BLaER1 treated with 17β-estradiol and CSF1 and Interleukin-3, amounts not matched to agents 10 nM and 100 nM (cell line): ENCODE results near the gene CHST7.

ENCODE experiments used
- H3K27ac ChIP-seq, 11 experiments: shearing (Covaris generic); formaldehyde crosslinking; 2 replicates each; pipeline ENCODE4 v1.8.1; 2022
- H3K27me3 ChIP-seq, 11 experiments: shearing (Covaris generic); formaldehyde crosslinking; 2 replicates each; pipeline ENCODE4 v1.8.1; 2022
- H3K36me3 ChIP-seq, 11 experiments: shearing (Covaris generic); formaldehyde crosslinking; 2 replicates each; pipeline ENCODE4 v1.8.1; 2022
- H3K4me1 ChIP-seq, 10 experiments: shearing (Covaris generic); formaldehyde crosslinking; 2 replicates each; pipeline ENCODE4 v1.8.1; 2022
- H3K4me2 ChIP-seq, 11 experiments: shearing (Covaris generic); formaldehyde crosslinking; 2 replicates each; pipeline ENCODE4 v1.8.1; 2022
- H3K4me3 ChIP-seq, 10 experiments: shearing (Covaris generic); formaldehyde crosslinking; 2 replicates each; pipeline ENCODE4 v1.8.1; 2022
- H3K9ac ChIP-seq, 11 experiments: shearing (Covaris generic); formaldehyde crosslinking; 2 replicates each; pipeline ENCODE4 v1.8.1; 2022
- H3K9me3 ChIP-seq, 11 experiments: shearing (Covaris generic); formaldehyde crosslinking; replicated peaks in 1 of 11; 2 replicates each; pipeline ENCODE4 v1.8.1; 2022
- H4K20me1 ChIP-seq, 11 experiments: shearing (Covaris generic); formaldehyde crosslinking; 2 replicates each; pipeline ENCODE4 v1.8.1; 2022
- Cebpa-rat ChIP-seq, 11 experiments: shearing (Covaris generic); IDR thresholded peaks; 2 replicates each; pipeline ENCODE4 v1.8.1; 2022

The CHST7 gene

GRCh38 chrX:46621572-46621971, 48.0 kb downstream of the CHST7 start:
- Histone ChIP-seq H3K4me3 (no peak overlapping the region), H3K27ac (no peak overlapping the region), H3K36me3 (peaks cover 0 to 39% (median 18%) of the 10 kb centered on the region in 11 experiments; a peak in 15 of 22 replicates), H3K4me1 (peaks cover 5 to 23% (median 8%) of the 10 kb centered on the region in 10 experiments; a peak in 18 of 20 replicates), H4K20me1 (no peaks in the 10 kb centered on the region), H3K4me2 (no peak overlapping the region), H3K27me3 (no peaks in the 10 kb centered on the region), H3K9ac (no peak overlapping the region), H3K9me3 (peaks cover 27 to 41% (median 31%) of the 10 kb centered on the region in 11 experiments)
- TF ChIP-seq Cebpa-rat (IDR thresholded peaks at IDR 0.05), result no peak

- Histone ChIP-seq H3K9ac (no peak overlapping the region), H3K36me3 (peaks cover 0 to 20% (median 10%) of the 10 kb centered on the region in 11 experiments; a peak in 14 of 22 replicates), H3K27ac (no peak overlapping the region)
Measured at GRCh38 chrX:46624090-46624786, 50.7 kb downstream of the CHST7 start.

GRCh38 chrX:46626566-46626965, 53.0 kb downstream of the CHST7 start:
- Histone ChIP-seq H3K4me3 (no peak overlapping the region), H3K27ac (peak overlapping the region; percentile 32 to 86 (median 69); a peak in 19 of 22 replicates), H3K36me3 (peaks cover 0 to 11% (median 0%) of the 10 kb centered on the region in 11 experiments; a peak in 5 of 22 replicates), H3K9ac (peak overlapping the region in 8 of 11 experiments; percentile 7 to 66 (median 24); a peak in 8 of 22 replicates), H3K9me3 (peaks cover 0 to 18% (median 8%) of the 10 kb centered on the region in 11 experiments; a peak in 8 of 22 replicates), H3K4me1 (peaks cover 41 to 57% (median 43%) of the 10 kb centered on the region in 10 experiments), H3K4me2 (peak overlapping the region; percentile 58 to 92 (median 77)), H3K27me3 (no peaks in the 10 kb centered on the region), H4K20me1 (peaks cover 0 to 4% (median 0%) of the 10 kb centered on the region in 11 experiments; a peak in 2 of 22 replicates)
- TF ChIP-seq Cebpa-rat (IDR thresholded peaks at IDR 0.05), result no peak

More at GRCh38 chrX:46624090-46624786, 50.7 kb downstream of the CHST7 start:
- peaks cover 0 to 4% (median 0%) of the 10 kb centered on the region in 11 experiments; a peak in 2 of 22 replicates for H4K20me1 ChIP-seq
- peaks cover 32 to 50% (median 35%) of the 10 kb centered on the region in 10 experiments for H3K4me1 ChIP-seq
- no peak for TF ChIP-seq Cebpa-rat (IDR thresholded peaks at IDR 0.05)
- no peak overlapping the region for H3K4me3 ChIP-seq
- H3K27me3 ChIP-seq, result no peaks in the 10 kb centered on the region
- H3K4me2 ChIP-seq, result no peak overlapping the region
- peaks cover 11 to 22% (median 15%) of the 10 kb centered on the region in 11 experiments for H3K9me3 ChIP-seq

GRCh38 chrX:46627062-46627461, 53.5 kb downstream of the CHST7 start:
- no peak for TF ChIP-seq Cebpa-rat (IDR thresholded peaks at IDR 0.05)

GRCh38 chrX:46627711-46628419, 54.3 kb downstream of the CHST7 start:
- Histone ChIP-seq H4K20me1 (peaks cover 0 to 4% (median 0%) of the 10 kb centered on the region in 11 experiments; a peak in 2 of 22 replicates), H3K36me3 (peaks cover 0 to 13% (median 0%) of the 10 kb centered on the region in 11 experiments; a peak in 5 of 22 replicates), H3K27me3 (no peaks in the 10 kb centered on the region), H3K4me1 (peaks cover 41 to 57% (median 43%) of the 10 kb centered on the region in 10 experiments), H3K4me2 (peak overlapping the region; percentile 67 to 92 (median 81)), H3K9ac (peak overlapping the region; percentile 7 to 75 (median 50); a peak in 14 of 22 replicates), H3K9me3 (peaks cover 0 to 23% (median 10%) of the 10 kb centered on the region in 11 experiments; a peak in 8 of 22 replicates), H3K4me3 (0 out of 20 replicates have a peak overlapping the region, but pooled peaks of 1 of the 10 experiments have one; percentile 1), H3K27ac (peak overlapping the region; percentile 18 to 86 (median 73); a peak in 19 of 22 replicates)
- no peak for TF ChIP-seq Cebpa-rat (IDR thresholded peaks at IDR 0.05)

More at GRCh38 chrX:46627062-46627461, 53.5 kb downstream of the CHST7 start:
- Histone ChIP-seq H3K9ac (peak overlapping the region in 9 of 11 experiments; percentile 7 to 66 (median 26); a peak in 10 of 22 replicates), H4K20me1 (peaks cover 0 to 4% (median 0%) of the 10 kb centered on the region in 11 experiments; a peak in 2 of 22 replicates), H3K27me3 (no peaks in the 10 kb centered on the region), H3K9me3 (peaks cover 0 to 20% (median 10%) of the 10 kb centered on the region in 11 experiments; a peak in 8 of 22 replicates), H3K4me1 (peaks cover 41 to 57% (median 43%) of the 10 kb centered on the region in 10 experiments), H3K4me2 (peak overlapping the region; percentile 58 to 92 (median 77)), H3K27ac (peak overlapping the region; percentile 32 to 86 (median 69); a peak in 20 of 22 replicates), H3K36me3 (peaks cover 0 to 13% (median 0%) of the 10 kb centered on the region in 11 experiments; a peak in 5 of 22 replicates), H3K4me3 (no peak overlapping the region)

GRCh38 chrX:46628460-46629371, 55.2 kb downstream of the CHST7 start:
- peak overlapping the region; percentile 18 to 86 (median 73); a peak in 20 of 22 replicates for H3K27ac ChIP-seq
- H3K4me2 ChIP-seq, result peak overlapping the region; percentile 67 to 92 (median 81)
- TF ChIP-seq Cebpa-rat (IDR thresholded peaks at IDR 0.05), result no peak
- H3K27me3 ChIP-seq, result no peaks in the 10 kb centered on the region
- H3K9me3 ChIP-seq, result peaks cover 0 to 23% (median 10%) of the 10 kb centered on the region in 11 experiments; a peak in 8 of 22 replicates
- H3K4me3 ChIP-seq, result peak overlapping the region in 3 of 10 experiments; percentile 1 to 14 (median 3); a peak in 2 of 20 replicates
- peak overlapping the region; percentile 7 to 75 (median 50); a peak in 16 of 22 replicates for H3K9ac ChIP-seq
- H3K36me3 ChIP-seq, result peaks cover 0 to 13% (median 0%) of the 10 kb centered on the region in 11 experiments; a peak in 5 of 22 replicates
- H4K20me1 ChIP-seq, result peaks cover 0 to 4% (median 0%) of the 10 kb centered on the region in 11 experiments; a peak in 2 of 22 replicates
- H3K4me1 ChIP-seq, result peaks cover 41 to 57% (median 43%) of the 10 kb centered on the region in 10 experiments

- Histone ChIP-seq H3K27me3 (0 out of 22 replicates have a peak, but pooled peaks cover 0 to 1% (median 0%) of the 10 kb centered on the region in 11 experiments), H3K9me3 (peaks cover 0 to 23% (median 10%) of the 10 kb centered on the region in 11 experiments; a peak in 8 of 22 replicates), H4K20me1 (peaks cover 0 to 4% (median 0%) of the 10 kb centered on the region in 11 experiments; a peak in 2 of 22 replicates), H3K4me1 (peaks cover 41 to 57% (median 43%) of the 10 kb centered on the region in 10 experiments), H3K4me3 (no peak overlapping the region), H3K36me3 (peaks cover 0 to 13% (median 0%) of the 10 kb centered on the region in 11 experiments; a peak in 5 of 22 replicates), H3K4me2 (peak overlapping the region; percentile 67 to 92 (median 81)), H3K27ac (peak overlapping the region in 3 of 11 experiments; percentile 73 to 84 (median 82); a peak in 4 of 22 replicates), H3K9ac (no peak overlapping the region)
- TF ChIP-seq Cebpa-rat (IDR thresholded peaks at IDR 0.05), result no peak
Measured at GRCh38 chrX:46630141-46630540, 56.6 kb downstream of the CHST7 start.
